Epithelial cell of prostate (primary cell): ENCODE measurements around the gene ABCA8.

Source experiments
- DNase-seq: peaks from one replicate; pipeline ENCODE4 v3.0.0-alpha.2; 2011; ENCODE audit warnings: low read depth, low spot score
- H3K27ac ChIP-seq: fragments of 450-650 bp; 2 replicates; pipeline ENCODE4 v1.5.1; 2017; ENCODE audit warnings: mild to moderate bottlenecking

Gene ABCA8

DNA sequence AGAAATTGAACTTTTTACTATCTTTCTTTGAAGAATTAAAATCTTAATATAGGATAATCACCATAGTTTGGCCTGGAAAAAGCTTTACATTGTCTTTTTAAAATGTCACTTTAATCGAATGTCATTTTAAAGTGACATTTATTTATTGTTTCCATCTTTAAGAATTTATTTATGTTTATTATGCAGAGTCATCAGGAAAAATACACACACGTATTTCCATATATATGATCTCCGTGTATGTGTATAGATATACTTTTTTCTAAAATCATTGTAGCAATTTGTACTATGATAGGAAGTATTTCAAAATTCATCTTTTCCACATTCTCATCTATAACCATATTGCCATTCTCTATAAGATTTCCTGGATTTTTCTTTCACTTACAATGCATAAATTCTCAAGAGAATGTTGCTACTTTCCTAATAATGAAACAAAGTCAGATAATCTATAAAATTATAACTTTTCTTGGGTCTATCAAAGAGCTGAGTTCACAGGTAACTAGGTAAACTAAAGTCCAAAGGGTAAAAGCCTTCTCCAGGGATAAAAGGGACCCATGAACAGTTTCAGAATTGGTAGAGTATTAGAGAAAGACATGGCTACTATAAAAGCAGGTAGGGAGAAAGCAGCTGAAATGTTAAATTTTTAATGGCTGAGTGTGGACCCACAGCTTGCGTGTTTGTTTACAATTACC lies 11.9 kb downstream of the ABCA8 start:
- no peak for DNase-seq

DNA sequence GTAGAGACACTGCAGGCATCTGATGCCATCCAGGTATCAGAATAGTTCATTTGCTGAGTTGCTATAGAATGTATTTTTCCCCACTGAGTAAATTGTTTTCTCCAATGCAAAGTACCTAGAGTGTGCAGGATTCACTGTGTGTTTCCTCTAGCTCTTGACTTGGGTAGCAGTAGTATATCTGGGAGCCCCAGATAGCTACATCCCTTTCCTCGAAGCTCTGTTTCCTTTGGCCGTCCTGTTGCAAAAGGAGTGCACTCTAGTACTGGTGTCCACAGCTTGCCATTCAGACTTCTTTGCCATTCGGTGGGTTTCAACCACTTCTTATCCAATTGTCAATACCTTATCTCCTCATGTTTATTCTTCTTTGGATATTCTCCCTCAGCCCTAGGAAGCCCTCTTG lies 12.8 kb downstream of the ABCA8 start:
- H3K27ac ChIP-seq: no peak overlapping the region
- DNase-seq: no peak

More for the DNA sequence above, 11.9 kb downstream of the ABCA8 start:
- H3K27ac ChIP-seq: no peak overlapping the region

DNA sequence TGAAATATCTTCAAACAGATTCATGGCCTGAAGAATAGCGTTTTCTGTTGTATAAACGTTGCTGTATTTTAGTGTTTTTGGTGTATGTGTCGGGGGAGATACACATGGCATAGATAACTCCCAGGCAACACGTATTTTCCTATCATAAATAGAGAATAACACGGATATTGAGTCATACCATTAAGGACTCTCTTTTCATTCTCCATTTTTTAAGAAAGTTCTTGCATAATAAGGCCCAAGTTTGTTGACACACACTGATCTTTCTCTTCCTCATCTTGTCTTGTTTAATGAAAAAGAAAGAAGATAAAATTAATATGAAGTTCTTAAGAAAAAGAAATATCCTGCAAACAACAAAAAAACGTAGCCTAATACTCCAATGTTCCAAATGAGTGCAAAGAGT lies 13.4 kb downstream of the ABCA8 start:
- DNase-seq: no peak
- no peak overlapping the region for H3K27ac ChIP-seq

DNA sequence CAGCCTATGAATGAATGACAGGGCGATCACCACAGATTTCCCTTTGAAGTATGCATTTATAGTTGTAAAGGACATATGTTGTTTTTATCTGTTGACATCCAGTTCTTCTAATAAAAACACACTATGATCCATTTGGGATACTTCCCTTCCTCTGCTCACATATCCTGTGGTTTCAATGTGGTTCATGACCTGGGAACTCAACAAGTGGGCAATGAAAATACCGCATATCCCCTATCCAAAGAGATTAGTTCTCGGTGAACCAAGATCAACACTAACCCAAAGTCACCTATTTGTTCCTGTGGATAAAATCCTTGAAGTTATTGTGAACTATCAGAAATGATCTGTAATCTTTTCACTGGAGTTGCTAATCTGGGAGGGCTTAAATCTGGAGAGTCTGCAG lies 16.0 kb downstream of the ABCA8 start:
- no peak overlapping the region for H3K27ac ChIP-seq
- no peak for DNase-seq

DNA sequence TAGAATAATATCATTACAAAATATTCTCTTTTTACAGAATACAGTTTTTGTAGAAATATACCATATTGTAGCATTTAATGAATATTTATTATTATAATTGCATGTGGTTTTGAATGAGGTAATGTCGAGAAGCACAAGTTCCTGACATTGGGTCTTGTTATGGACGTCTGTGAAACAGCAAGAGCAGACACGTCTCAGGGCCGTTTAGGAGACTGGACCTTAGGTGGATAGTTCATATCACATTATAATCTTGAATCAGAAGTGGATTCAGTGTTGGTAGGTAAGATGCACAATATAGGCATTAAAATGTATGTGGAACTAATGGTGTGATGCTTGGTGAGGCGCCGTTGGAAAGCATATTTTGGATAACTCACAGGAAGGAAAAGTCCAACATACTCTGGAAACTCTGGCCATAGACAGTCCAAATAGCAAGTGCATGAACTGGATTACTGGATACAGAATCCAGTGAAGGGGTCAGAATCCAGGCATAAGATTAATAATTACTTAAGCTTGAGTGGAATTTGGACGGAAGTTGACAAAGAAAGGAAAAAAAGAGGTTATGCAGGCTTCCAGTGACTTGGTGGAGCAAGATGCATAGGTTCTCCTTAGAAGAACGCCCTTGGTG lies 17.2 kb downstream of the ABCA8 start:
- no peak overlapping the region for H3K27ac ChIP-seq
- no peak for DNase-seq

DNA sequence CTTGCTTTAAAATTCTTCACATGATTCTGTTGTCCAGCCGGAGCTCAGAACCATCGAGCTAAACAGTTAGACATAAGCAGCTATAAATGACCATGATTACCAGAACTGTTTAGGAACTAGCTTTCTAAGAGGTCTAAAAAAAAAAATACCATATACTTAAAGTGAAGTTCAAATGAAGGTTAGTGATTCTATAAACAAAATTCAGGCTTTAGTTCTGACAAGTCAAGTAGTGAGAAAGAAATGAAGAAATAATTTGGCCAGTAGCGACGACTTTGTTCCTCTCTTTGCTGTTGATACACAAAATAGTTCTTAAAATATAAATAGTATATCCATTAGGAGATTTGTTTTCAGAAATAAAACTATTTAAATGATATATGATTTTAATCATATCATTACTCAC lies 27.7 kb downstream of the ABCA8 start:
- DNase-seq: no peak
- H3K27ac ChIP-seq: no peak overlapping the region

DNA sequence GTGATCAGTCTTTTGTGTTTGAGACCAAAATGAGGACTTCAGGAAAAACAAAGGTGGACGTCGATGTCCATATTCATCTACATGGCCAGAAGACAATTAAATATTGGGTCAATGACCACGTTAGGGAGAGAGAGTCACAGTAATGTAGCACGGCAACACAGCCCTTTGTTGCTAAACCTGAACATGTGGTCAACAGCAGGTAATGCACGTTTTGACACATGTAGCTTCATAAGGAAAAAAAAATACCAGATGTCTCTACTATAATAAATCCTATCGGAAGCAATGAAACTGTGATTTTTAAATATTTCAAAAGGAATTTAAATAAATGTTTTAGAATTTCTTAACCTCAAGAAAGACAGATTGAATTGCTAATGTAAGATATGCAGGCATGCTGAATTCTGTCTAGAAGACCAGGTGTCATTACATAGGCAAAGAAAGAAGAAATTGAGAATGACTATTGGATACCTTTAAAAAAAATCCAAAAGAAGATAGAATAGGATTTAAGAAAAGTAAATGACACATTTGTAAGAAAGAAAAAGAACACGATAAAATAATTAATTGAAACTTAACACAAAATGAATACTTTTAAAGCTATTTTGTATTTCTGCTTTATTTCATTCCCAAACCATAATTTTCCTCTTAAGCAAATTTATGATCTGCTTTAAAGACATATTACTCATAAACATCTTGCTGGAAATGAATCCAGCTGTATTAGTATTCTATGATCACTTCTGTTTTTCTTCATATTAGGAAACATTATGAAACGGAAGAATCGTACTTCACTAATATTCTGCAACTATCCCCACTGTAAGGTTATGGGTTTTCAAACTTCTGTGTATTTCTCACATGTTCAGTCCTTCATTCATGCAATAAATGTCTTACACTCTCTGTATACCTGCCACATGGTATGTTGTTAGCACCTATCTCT lies 30.1 kb downstream of the ABCA8 start:
- DNase-seq: no peak
- H3K27ac ChIP-seq: no peak overlapping the region

DNA sequence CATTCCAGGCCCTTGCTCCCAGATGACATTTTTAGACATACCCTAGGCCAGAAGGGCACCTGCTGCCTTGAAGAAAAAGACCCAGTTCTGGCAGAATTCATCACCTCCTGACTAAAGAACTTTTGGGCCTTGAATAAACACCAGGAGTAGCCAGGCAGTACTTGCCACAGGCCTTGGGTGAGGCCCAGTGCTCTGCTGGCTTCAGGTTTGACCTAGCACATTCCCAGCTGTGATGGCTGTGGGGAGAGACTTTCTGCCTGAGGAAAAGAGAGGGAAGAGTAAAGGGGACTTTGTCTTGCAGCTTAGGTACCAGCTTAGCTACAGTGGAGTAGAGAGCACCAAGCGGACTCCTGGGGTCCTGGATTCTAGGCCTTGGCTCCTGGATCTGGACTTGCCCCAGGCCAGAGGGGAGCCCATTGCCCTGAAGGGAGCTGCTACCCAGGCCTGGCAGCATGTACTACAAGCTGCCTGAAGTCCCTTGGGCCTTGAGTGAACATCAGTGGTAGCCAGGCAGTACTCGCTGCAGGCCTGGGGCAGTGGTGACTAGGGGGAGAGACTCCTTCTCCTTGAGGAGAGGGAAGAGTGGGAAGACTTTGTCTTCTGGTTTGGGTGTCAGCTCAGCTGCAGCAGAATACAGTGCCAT lies 44.3 kb downstream of the ABCA8 start:
- no peak for DNase-seq

DNA sequence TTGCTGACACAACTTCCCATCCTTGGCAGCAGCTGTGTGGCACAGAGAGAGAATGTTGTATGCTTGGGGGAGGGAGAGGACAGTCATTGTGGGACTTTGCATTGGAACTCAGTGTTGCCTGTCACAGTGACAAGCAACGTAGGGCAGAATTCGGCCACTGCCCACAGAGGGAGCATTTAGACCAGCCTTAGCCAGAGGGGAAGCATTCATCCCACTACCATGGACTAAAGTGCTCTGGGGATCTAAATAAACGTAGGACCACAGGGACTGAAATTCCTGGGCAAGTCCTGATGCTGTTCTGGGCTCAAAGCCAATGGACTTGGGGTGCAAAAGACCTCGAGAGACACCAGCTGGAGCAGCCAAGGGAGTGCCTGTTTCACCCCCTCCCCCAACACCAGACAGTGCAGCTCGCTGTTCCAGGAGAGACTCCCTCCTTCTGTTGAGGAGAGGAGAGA lies 44.9 kb downstream of the ABCA8 start:
- DNase-seq: no peak
- peak overlapping the region; percentile 87 for H3K27ac ChIP-seq

More for the DNA sequence above, 44.3 kb downstream of the ABCA8 start:
- H3K27ac ChIP-seq: no peak overlapping the region

DNA sequence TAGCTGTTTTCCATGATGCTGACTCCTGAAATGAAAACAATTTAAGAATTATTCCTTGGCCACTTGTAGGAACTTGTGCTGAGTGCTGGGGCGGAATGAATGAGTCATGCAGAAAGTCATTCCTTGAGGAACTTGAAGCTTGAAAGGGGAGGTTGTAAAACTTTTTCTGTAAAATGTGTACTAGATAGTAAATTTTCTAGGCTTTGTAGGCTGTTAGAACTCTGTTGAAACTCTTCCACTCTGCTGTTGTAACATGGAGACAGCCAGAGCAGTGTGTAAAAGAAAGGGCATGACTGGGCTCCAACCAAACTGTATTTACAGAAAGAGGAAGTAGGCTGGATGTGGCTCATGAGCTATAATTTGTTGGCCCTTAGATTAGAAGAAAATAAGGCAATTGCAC lies 46.1 kb downstream of the ABCA8 start:
- H3K27ac ChIP-seq: peak overlapping the region; percentile 87
- DNase-seq: peak; percentile 70

DNA sequence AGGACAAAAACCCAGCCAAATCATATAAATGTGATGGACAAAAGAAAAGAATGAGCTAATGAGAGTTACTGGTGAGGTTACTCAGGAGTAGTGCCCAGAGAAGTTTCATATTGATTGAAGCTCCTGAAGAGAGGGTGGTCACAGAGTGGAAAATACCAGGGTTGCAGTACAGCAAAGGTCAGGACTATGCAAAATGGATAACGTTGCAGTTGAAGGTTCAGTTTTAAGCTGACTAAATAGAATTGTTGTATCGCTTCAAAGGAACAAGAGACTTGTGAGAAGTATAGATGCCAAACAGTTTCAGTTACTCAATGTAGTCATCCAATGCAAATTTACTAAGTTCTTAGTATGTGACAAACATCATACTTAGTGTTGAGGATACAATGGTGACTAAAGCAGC lies 47.1 kb downstream of the ABCA8 start:
- no peak for DNase-seq
- H3K27ac ChIP-seq: peak overlapping the region; percentile 87

DNA sequence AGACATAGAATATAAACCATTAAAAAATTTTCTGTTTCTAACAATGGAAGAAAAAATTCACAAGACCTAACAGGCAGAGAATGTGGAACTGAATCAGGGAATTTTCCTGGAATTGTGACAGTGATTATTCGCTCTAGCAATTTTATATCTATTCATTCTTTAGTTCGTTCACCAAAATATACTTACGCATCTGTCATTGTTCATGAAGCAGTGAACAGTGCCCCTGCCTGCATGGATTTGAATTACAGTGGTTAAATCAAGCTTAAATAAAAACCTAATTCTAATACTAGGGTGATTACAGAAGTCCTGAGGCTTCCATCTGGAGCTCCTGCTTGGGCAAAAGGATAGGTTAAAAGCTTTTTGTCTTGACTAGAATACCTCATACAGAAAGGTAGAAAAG lies 48.6 kb downstream of the ABCA8 start:
- no peak overlapping the region for H3K27ac ChIP-seq
- no peak for DNase-seq

DNA sequence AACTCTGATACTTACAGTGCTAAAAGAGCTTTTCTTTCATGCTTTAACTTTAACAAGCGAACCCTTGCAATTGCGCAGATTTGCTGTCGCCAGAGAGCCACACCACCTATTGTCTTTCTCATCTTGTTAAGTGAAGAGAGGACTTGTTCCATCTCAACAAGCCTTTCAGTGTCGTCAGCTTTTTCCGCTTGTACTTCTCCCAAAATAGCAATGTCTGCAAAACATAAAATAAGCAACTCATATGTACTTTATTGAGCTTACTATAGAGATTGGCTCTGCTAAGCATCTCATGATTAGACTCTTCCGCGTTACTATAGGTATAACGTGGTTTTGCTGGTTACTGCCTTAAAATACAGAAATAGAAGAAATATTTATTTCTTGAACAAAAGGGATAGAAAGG lies 51.9 kb downstream of the ABCA8 start:
- no peak for DNase-seq
- no peak overlapping the region for H3K27ac ChIP-seq

DNA sequence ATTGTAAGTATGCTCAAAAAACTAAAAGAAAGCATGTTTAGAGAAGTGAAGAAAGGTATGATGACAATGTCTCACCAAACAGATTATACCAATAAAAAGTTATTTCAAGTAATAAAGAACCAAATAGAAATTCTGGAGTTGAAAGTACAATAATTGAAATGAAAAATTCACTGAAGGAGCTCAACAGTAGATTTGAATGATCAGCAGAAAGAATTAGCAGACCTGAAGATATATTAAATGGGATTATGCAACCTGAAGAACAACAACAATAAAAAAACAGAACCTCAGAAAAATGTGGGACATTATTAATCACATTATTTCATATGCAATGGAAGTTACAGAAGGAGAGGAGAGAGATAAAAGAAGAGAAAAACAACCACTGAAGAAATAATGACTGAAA lies 57.6 kb downstream of the ABCA8 start:
- no peak for DNase-seq
- H3K27ac ChIP-seq: no peak overlapping the region

DNA sequence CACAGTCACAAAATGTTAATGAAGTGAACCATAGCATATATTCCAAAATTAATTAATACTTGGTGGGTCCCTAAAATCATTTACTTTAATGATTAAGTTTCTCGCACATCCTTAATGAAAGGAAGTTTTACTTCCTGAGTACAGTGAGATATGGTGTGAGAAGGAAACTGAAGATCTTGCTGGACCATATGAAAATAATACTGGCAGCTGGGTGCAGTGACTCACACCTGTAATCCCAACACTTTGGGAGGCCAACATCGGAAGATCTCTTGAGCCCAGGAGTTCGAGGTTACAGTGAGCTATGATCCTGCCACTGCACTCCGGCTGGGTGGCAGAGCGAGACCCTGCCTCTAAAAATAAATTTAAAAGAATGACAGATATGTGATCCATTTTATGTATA lies 62.5 kb downstream of the ABCA8 start:
- no peak overlapping the region for H3K27ac ChIP-seq
- no peak for DNase-seq

DNA sequence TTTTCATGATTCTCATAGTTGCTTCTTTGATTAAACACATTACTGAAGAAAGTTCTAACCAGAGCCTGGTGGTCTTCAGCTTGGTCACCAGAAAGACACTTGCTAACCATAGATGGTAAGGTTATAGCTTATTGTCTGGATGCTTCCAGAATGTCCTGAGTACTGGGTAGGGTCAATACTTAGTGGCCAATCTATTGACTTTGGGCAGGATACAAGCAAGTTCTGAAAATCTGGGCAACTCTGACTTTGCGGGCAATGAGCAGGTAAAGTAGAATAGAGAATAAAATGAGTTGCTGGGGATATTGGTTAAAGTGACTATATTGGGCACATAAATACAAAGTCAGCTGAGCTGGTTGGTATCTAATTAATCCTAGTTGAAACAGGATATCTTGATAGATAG lies 63.0 kb downstream of the ABCA8 start:
- DNase-seq: no peak
- H3K27ac ChIP-seq: no peak overlapping the region

DNA sequence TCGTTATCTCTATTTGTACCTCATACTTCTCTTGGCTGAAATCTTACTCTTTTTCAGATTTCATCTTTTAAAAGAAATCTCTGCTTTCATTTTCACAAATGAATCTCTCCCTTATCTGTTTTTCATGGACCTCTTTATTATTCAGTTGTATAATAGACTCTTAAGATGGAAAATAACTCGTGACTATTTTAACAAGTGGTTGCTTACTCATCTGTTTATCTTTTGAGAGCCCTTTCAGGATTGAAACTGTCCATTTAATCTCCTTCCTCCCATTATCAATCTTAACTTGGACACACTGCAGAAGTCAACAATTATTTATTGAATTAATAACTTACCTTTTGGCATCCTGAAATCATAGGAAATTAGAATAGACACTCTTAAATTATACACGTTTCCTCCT lies 68.8 kb downstream of the ABCA8 start:
- no peak for DNase-seq
- no peak overlapping the region for H3K27ac ChIP-seq

DNA sequence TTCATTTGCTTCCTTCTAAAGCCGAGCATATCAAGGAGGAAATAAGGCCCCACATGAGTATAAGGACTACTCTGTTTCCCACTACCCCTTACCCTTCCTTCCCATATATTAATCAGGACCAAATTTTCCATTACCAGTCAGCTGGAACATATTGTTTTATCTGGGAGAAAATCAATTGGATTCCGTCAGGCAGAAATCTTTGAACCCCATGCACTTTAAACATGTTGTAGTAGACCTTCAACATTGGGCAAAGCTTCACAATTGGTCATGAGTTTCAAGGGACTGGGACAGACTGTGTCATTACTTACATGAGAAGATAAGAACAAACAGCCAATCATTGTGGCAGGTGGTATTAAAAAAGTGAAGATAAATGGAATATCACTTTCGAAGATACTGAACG lies 70.3 kb downstream of the ABCA8 start:
- H3K27ac ChIP-seq: no peak overlapping the region
- DNase-seq: no peak

DNA sequence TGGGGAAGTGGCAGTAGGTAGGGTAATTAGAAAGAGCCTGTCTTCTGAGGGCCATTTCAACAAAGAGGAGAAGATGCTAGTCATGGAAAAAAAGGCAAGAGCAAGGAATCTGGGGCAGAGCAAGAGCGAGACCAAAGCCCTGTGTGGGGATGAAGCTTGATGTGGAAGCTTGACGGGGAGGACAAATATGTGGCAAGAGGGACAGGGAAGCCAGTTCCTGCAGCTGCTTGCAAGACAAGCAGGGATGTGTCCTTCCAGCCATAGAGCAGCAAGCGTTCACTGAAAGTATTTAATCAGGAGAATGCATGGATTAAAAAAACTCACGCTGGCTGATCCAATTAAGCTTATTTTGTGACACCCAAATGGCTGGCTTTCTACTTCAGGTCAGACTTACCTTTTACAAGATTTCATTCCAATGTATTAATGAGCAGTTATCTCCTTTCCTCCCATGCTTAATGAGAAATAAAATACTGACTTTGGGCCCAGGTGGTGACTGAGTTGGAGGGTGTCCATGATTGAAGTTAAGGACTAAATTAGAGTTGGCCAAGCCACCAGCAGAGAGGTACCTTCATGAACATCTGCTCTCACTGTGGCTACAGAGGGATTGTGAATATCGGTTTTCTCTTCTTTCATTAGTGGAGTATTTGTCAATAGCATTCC lies 76.8 kb downstream of the ABCA8 start:
- H3K27ac ChIP-seq: no peak overlapping the region
- DNase-seq: no peak

DNA sequence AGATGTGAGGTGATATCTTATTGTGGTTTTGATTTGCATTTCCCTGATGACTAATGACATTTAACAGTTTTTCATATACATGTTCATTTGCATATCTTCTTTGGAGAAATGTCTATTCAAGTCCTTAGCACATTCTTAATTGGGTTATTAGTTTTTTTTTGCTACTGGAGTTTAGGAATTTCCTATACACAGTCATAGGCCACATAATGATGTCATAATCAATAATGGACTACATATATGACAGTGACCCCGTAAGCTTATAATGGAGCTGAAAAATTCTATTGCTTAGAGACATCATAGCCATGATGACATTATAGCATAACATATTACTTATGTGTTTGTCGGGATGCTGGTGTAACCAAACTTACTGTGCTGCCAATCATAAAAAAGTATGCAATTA lies 83.7 kb downstream of the ABCA8 start:
- no peak overlapping the region for H3K27ac ChIP-seq
- no peak for DNase-seq
